ENCODE data around the gene PIEZO2.

PIEZO2 gene

DNA sequence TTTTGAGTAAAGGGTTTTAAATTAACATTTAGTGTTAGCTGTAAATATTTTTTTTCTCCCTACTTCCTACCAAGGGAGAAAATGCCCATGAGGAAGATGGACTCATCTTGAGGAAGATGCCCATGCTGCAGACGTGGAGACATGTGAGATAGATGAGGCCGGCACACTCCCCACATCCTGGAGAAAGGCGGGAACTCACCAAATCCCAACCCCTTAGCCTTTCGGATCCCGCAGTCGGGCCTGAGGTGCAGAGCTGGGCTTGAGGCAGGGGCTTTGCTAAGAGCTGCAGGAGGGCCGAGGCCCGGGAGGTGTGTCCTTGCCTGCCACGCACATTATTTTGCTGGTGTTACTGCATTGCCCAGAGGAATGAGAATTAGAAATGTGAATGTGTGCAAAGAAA is 485.6 kb downstream of the PIEZO2 start:
- Histone ChIP-seq H3K4me3 (ENCODE audit: low read length, poor library complexity, severe bottlenecking) (no peak overlapping the region), H3K36me3 (ENCODE audit: insufficient read depth, low read length) (no peaks in the 10 kb centered on the region), H3K9me3 (ENCODE audit: insufficient read depth, low read depth, low read length) (no peaks in the 10 kb centered on the region; the same call in 1 of the 2 replicates), H3F3A (ENCODE audit: low read depth) (no peaks in the 10 kb centered on the region), H3K79me2 (ENCODE audit: insufficient read depth, low read length) (no peaks in the 10 kb centered on the region), H3K9ac (ENCODE audit: low read depth, low read length, poor library complexity, severe bottlenecking) (no peak overlapping the region), H2AFZ (ENCODE audit: low read length) (no peak overlapping the region), H3K27me3 (ENCODE audit: insufficient read depth, low read length, poor library complexity, severe bottlenecking) (no peaks in the 10 kb centered on the region), H4K20me1 (ENCODE audit: insufficient read depth, low read length, poor library complexity, severe bottlenecking) (no peaks in the 10 kb centered on the region), H3K9me2 (replicated peaks; ENCODE audit: low read depth, low read length) (no peaks in the 10 kb centered on the region), H3K4me2 (ENCODE audit: low read depth, low read length, poor library complexity, severe bottlenecking) (no peak overlapping the region), H3K4me1 (ENCODE audit: insufficient read depth, low read length, poor library complexity, severe bottlenecking) (no peaks in the 10 kb centered on the region)
- TF ChIP-seq EZH2phosphoT487 (IDR thresholded peaks at IDR 0.05; ENCODE audit: borderline replicate concordance) = no peak
- TF ChIP-seq, protein P1, sequence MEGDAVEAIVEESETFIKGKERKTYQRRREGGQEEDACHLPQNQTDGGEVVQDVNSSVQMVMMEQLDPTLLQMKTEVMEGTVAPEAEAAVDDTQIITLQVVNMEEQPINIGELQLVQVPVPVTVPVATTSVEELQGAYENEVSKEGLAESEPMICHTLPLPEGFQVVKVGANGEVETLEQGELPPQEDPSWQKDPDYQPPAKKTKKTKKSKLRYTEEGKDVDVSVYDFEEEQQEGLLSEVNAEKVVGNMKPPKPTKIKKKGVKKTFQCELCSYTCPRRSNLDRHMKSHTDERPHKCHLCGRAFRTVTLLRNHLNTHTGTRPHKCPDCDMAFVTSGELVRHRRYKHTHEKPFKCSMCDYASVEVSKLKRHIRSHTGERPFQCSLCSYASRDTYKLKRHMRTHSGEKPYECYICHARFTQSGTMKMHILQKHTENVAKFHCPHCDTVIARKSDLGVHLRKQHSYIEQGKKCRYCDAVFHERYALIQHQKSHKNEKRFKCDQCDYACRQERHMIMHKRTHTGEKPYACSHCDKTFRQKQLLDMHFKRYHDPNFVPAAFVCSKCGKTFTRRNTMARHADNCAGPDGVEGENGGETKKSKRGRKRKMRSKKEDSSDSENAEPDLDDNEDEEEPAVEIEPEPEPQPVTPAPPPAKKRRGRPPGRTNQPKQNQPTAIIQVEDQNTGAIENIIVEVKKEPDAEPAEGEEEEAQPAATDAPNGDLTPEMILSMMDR (conservative IDR thresholded peaks at IDR 0.05; ENCODE audit: low read length) = no peak

DNA sequence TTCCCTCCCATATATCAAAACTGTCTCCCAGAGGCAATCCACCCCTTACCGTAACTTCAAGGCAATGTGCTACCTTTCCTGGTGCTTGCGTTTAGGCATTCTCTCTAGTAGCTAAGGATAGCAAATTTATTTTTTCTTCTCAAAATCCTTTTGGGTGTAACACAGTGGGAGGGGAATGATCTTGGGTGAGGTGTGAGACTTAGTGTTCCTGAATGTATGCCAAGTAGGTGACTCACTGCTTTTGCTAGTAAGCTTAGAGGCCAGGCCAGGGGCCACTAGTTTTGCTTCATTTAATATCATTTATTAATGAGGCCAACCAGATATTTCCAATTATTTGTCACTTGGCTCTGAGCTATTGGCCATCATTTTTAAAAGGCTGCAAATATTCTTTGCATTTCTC is 488.1 kb downstream of the PIEZO2 start:
- no peak overlapping the region for H3K4me2 ChIP-seq (ENCODE audit: low read depth, low read length, poor library complexity, severe bottlenecking)
- no peaks in the 10 kb centered on the region for H3K36me3 ChIP-seq (ENCODE audit: insufficient read depth, low read length)
- no peaks in the 10 kb centered on the region for H3K79me2 ChIP-seq (ENCODE audit: insufficient read depth, low read length)
- no peak overlapping the region for H3K4me3 ChIP-seq (ENCODE audit: low read length, poor library complexity, severe bottlenecking)
- no peaks in the 10 kb centered on the region for H3K27me3 ChIP-seq (ENCODE audit: insufficient read depth, low read length, poor library complexity, severe bottlenecking)
- H4K20me1 ChIP-seq (ENCODE audit: insufficient read depth, low read length, poor library complexity, severe bottlenecking) = no peaks in the 10 kb centered on the region
- no peaks in the 10 kb centered on the region for H3K9me2 ChIP-seq (replicated peaks; ENCODE audit: low read depth, low read length)
- H3K9me3 ChIP-seq (ENCODE audit: insufficient read depth, low read depth, low read length) = no peaks in the 10 kb centered on the region; the same call in 1 of the 2 replicates
- H3K4me1 ChIP-seq (ENCODE audit: insufficient read depth, low read length, poor library complexity, severe bottlenecking) = no peaks in the 10 kb centered on the region
- H2AFZ ChIP-seq (ENCODE audit: low read length) = no peak overlapping the region
- TF ChIP-seq EZH2phosphoT487 (IDR thresholded peaks at IDR 0.05; ENCODE audit: borderline replicate concordance) = no peak
- TF ChIP-seq, protein P1 (conservative IDR thresholded peaks at IDR 0.05; ENCODE audit: low read length) = no peak
- no peaks in the 10 kb centered on the region for H3F3A ChIP-seq (ENCODE audit: low read depth)
- H3K9ac ChIP-seq (ENCODE audit: low read depth, low read length, poor library complexity, severe bottlenecking) = no peak overlapping the region

DNA sequence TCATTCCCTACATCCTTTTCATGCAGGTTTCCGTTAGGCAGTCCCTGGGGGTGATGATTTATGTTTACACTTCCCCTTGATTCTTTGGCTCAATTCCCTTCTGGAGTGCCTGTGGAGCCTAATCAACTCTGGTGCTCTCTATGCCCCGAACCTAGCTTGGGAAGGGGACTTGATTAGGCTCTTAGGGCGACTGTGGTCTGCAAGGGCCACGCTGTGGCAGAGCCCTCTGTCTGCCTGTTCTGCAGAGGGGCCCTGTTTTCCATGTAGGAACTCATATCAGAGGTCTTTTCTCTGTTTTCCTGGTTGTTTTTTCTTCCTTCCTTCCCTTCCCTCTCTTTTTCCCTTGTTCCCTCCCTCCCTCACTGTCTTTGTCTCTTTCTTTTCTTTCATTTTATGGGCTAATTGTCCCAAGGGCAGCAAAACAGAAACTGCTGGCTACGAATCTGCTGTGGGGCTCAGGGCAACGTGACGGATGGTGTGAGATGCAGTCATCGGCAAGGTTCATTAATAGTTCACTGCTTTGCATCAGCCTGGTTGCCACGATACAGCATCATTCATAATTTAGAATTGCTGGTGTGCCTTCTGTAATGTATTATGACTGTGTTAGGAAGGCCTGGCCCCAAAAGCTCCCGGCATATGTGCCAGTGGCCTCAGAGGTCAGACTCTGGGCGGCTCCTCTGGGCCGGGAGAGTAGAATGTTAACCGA is 489.0 kb downstream of the PIEZO2 start:
- Histone ChIP-seq H3K79me2 (ENCODE audit: insufficient read depth, low read length) (no peaks in the 10 kb centered on the region), H3K36me3 (ENCODE audit: insufficient read depth, low read length) (no peaks in the 10 kb centered on the region), H3K9me2 (replicated peaks; ENCODE audit: low read depth, low read length) (no peaks in the 10 kb centered on the region), H4K20me1 (ENCODE audit: insufficient read depth, low read length, poor library complexity, severe bottlenecking) (no peaks in the 10 kb centered on the region), H3K9me3 (ENCODE audit: insufficient read depth, low read depth, low read length) (no peaks in the 10 kb centered on the region; the same call in 1 of the 2 replicates), H3K27me3 (ENCODE audit: insufficient read depth, low read length, poor library complexity, severe bottlenecking) (no peaks in the 10 kb centered on the region), H3K4me1 (ENCODE audit: insufficient read depth, low read length, poor library complexity, severe bottlenecking) (no peaks in the 10 kb centered on the region), H3K9ac (ENCODE audit: low read depth, low read length, poor library complexity, severe bottlenecking) (no peak overlapping the region), H3K4me3 (ENCODE audit: low read length, poor library complexity, severe bottlenecking) (no peak overlapping the region), H2AFZ (ENCODE audit: low read length) (no peak overlapping the region), H3F3A (ENCODE audit: low read depth) (no peaks in the 10 kb centered on the region), H3K4me2 (ENCODE audit: low read depth, low read length, poor library complexity, severe bottlenecking) (no peak overlapping the region)
- no peak for TF ChIP-seq EZH2phosphoT487 (IDR thresholded peaks at IDR 0.05; ENCODE audit: borderline replicate concordance)
- TF ChIP-seq, protein P1 (conservative IDR thresholded peaks at IDR 0.05; ENCODE audit: low read length) = no peak
